AG04450 (cell line): ENCODE measurements around the gene ZNF814. TPM values are rescaled to one million over a fixed set of nuclear protein-coding genes. Genes with fewer than 3 reads are reported as not detected.
"Not testable (repeated sequence)": the region's sequence is repeated elsewhere in the genome, so short reads cannot be mapped to it uniquely, and the experiment has no call there.

Experiments
- CTCF ChIA-PET: fragments of 300-600, 350-600 bp; formaldehyde crosslinking; extraction: SDS; loops from one replicate; lab custom pipeline; 2022; ENCODE audit warnings: antibody characterized with exemption, inconsistent platforms; lab: Charles Lee
- POLR2A ChIA-PET: fragments of 350-600 bp; formaldehyde crosslinking; extraction: SDS; loops from one replicate; lab custom pipeline; 2021; ENCODE audit warnings: antibody characterized with exemption, inconsistent platforms; lab: Yijun Ruan, JAX
- DNase-seq: peaks from one replicate; pipeline ENCODE4 v3.0.0-alpha.2; 2011; ENCODE audit warnings: low read depth, low spot score
- H3K27ac ChIP-seq: one replicate; pipeline ENCODE4 v1.5.1; 2012; ENCODE audit warnings: low read depth, low read length, control low read depth
- H3K27me3 ChIP-seq: one replicate; pipeline ENCODE4 v1.6.0; 2012; ENCODE audit warnings: low read length; ENCODE audit not compliant: control insufficient read depth, insufficient read depth
- H3K4me3 ChIP-seq: 2 replicates; pipeline ENCODE4 v1.5.1; 2011; ENCODE audit warnings: mild to moderate bottlenecking, low read depth, low read length, control low read depth
- H3K9me3 ChIP-seq: 2 replicates; pipeline ENCODE4 v1.5.1; 2012; ENCODE audit warnings: low read length; ENCODE audit not compliant: control insufficient read depth, insufficient read depth
- polyA plus RNA-seq: library from polyadenylated mRNA; depleted of rRNA; stranded (reverse); fragments of >200 nt; gene quantifications from 2 replicates; pipeline ENCODE4 v1.2.3, GENCODE V29; 2011
- TF ChIP-seq, protein P1 (sequence below): IDR thresholded peaks from 2 replicates; pipeline ENCODE4 v1.5.1; 2011; ENCODE audit warnings: low read depth, low read length, control low read depth, inconsistent platforms

Gene ZNF814
- polyA plus RNA-seq, 1 experiment: 5.6 TPM

DNA sequence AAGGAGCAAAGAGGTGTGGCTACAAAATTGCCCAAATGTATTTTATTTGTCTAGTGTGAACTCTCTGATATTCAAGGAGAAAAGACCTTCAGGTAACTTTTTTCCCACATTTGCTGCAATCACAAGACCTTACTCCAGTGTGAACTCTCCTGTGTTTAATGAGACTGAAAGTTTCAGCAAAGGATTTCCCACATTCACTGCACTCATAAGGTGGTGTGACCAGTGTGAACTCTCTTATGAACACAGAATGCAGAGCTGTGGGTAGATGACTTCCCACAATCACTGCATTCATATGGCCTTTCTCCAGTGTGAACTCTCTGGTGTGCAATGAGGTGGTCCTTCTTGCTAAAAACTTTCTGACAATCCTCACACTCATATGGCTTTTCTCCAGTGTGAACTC lies 16.4 kb downstream of the ZNF814 start:
- DNase-seq: no peak
- Histone ChIP-seq H3K9me3 (peaks cover 66% of the 10 kb centered on the region), H3K27ac (no peak overlapping the region), H3K4me3 (no peak overlapping the region), H3K27me3 (no peaks in the 10 kb centered on the region)
- POLR2A ChIA-PET: no interaction called here
- TF ChIP-seq, protein P1, sequence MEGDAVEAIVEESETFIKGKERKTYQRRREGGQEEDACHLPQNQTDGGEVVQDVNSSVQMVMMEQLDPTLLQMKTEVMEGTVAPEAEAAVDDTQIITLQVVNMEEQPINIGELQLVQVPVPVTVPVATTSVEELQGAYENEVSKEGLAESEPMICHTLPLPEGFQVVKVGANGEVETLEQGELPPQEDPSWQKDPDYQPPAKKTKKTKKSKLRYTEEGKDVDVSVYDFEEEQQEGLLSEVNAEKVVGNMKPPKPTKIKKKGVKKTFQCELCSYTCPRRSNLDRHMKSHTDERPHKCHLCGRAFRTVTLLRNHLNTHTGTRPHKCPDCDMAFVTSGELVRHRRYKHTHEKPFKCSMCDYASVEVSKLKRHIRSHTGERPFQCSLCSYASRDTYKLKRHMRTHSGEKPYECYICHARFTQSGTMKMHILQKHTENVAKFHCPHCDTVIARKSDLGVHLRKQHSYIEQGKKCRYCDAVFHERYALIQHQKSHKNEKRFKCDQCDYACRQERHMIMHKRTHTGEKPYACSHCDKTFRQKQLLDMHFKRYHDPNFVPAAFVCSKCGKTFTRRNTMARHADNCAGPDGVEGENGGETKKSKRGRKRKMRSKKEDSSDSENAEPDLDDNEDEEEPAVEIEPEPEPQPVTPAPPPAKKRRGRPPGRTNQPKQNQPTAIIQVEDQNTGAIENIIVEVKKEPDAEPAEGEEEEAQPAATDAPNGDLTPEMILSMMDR: no peak
- CTCF ChIA-PET: no interaction called here

DNA sequence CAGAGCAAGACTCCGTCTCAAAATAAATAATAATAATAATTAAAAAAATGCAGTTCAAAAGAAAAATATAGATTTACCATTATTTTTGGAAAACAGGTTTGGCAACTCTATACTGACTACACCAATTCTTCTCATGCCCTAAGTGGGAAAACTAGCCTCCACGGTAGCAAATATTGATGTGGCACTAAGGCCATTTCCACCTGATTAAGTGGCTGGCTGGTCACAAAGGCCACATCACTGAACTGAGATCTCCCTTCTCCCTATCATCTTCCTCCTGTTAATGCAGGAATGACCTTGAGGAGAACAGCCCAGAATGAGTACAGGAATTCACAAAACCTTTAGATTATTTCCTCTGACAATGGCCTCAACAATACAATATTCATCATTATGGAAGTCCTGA lies 18.6 kb downstream of the ZNF814 start:
- Histone ChIP-seq H3K27me3 (no peaks in the 10 kb centered on the region), H3K27ac (no peak overlapping the region), H3K9me3 (peaks cover 70% of the 10 kb centered on the region), H3K4me3 (no peak overlapping the region)
- ChIA-PET CTCF (no interaction called here), POLR2A (no interaction called here)
- no peak for DNase-seq
- TF ChIP-seq, protein P1: no peak

DNA sequence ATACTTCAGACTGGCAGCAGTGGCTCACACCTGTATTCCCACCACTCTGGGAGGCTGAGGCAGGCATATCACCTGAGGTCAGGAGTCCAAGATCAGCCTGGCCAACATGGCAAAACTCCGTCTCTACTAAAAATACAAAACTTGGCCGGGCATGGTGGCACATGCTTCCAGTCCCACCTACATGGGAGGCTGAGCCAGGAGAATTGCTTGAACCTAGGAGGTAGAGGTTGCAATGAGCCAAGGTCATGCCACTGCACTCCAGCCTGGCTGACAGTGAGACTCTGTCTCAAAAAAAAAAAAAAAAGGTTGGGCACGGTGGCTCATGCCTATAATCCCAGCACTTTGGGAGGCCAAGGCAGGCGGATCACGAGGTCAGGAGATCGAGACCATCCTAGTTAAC lies 19.2 kb downstream of the ZNF814 start:
- peaks cover 69% of the 10 kb centered on the region for H3K9me3 ChIP-seq
- H3K27ac ChIP-seq, POLR2A ChIA-PET, H3K27me3 ChIP-seq, DNase-seq, H3K4me3 ChIP-seq, CTCF ChIA-PET: not testable (repeated sequence)

DNA sequence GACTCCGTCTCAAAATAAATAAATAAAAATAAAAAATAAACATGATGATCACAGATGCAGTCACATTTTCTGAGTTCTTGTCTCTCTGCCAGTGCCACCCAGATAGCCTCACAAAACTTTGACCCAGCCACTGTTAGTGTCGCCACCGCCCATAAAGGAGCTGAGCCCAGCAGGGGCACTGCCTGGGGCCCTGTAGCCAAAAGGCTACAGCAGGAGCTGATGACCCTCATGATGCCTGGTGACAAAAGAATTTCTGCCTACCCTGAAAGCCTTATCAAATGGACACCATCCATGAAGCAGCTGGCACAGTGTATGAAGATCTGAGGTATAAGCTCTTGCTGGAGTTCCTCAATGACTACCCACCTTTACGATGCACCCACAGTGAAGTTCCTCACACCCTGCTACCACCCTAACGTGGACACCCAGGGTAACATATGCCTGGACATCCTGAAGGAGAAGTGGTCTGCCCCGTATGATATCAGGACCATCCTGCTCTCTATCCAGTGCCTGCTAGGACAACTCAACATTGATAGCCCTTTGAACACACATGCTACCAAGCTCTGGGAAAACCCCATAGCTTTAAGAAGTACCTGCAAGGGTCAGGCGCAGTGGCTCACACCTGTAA lies 20.9 kb downstream of the ZNF814 start:
- Histone ChIP-seq H3K27me3 (no peaks in the 10 kb centered on the region), H3K27ac (no peak overlapping the region), H3K9me3 (peaks cover 61% of the 10 kb centered on the region), H3K4me3 (no peak overlapping the region)
- CTCF ChIA-PET: no interaction called here
- TF ChIP-seq, protein P1: no peak
- POLR2A ChIA-PET: interaction anchor here (1.1 kb wide), 1 partner anchor 23 kb away, joined by 3 read pairs; no protein-coding TSS in a partner anchor
- no peak for DNase-seq

DNA sequence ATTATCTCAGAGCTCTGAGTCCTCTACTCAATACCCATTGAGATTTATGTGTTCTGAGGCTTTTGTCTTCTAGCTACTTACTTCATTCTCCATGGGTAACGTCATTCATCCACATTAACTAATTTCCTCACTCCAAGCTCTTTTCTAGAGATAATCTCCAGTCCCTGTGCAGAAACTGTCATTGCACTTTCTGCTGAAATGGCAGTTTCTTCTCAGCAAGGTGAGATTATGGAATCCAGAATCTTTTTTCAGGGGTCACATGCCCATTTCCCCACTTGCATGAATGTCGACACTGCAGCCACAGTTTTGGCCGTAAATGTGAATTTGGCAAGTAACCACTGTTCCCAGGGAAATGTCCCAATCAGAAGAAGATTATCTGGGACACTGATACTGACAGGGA lies 26.5 kb downstream of the ZNF814 start:
- POLR2A ChIA-PET: interaction anchor here (0.6 kb wide), 1 partner anchor 37 kb away, joined by 3 read pairs; no protein-coding TSS in a partner anchor
- H3K27ac ChIP-seq: not testable (repeated sequence)

DNA sequence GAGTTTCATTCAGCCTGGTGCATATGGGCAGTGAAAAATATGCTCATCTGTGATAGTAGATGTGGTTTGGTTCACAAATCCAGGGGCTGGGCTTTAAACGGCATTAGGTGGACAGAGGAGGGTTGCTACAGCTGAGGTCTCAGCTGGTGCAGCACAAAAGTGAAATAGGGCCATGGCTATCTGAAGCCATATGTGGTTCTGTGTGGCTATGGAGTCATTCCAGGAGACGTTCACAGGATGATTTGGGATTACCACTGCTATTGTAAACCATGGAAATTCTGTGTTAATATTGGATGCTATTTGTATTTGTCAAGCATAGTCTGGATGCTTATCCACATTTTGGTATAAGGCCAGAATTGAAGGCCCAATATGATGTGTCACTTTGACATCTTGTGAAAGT lies 34.7 kb downstream of the ZNF814 start:
- CTCF ChIA-PET, H3K27ac ChIP-seq: not testable (repeated sequence)

More for the DNA sequence above, 26.5 kb downstream of the ZNF814 start:
- CTCF ChIA-PET, DNase-seq, H3K4me3 ChIP-seq, H3K27me3 ChIP-seq: not testable (repeated sequence)
- H3K9me3 ChIP-seq: peaks cover 47% of the 10 kb centered on the region

DNA sequence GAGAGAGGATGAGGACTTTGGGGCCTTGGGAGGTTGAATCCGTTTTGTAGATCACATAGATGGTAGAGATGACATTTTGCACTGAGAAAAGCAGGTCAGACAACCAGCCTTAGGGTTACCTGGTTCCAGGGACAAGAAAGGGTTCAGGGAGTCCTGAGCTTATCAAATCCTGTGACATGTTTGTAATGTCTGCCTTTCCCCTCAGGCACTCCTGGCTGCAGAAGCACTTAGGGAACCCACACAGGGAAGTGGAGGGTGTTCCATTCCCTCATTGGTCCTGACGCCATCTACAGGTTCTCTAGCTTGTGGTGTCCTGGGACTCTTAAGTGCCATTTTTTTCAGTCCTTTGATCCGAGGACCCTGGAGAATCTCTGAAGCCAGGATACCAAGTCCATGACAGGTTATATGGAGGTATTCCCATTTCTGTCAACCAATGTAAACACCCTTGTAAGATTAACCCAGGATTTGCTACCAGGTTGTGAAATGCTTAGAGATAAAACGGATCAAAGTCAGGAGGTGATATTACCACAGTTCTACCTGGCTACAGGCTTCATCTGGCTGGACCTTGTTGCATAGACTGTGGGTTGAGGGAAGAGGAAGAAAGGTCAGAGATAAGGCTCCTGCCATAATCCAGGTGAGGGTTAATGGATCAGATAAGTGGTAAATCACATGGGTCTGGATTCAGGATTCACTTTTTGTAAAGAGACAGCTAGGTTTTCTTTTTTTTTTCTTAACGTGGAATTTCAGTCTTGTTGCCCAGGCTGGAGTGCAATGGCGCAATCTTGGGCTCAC lies 36.8 kb downstream of the ZNF814 start:
- CTCF ChIA-PET, H3K27ac ChIP-seq, POLR2A ChIA-PET, DNase-seq, H3K27me3 ChIP-seq, H3K4me3 ChIP-seq, H3K9me3 ChIP-seq: not testable (repeated sequence)

More for the DNA sequence above, 34.7 kb downstream of the ZNF814 start:
- H3K27me3 ChIP-seq, H3K4me3 ChIP-seq, H3K9me3 ChIP-seq, DNase-seq, POLR2A ChIA-PET: not testable (repeated sequence)
